SU-DHL-6 (cell line): Measurements from ENCODE around the gene SCARB1.

Experiments used
- H2AFZ ChIP-seq: fragments of 200-600 bp; sonication (generic); 2 replicates; pipeline ENCODE4 v1.6.1; 2014; ENCODE audit warnings: low read depth, mild to moderate bottlenecking, moderate library complexity, mixed read lengths, antibody characterized with exemption, low read length; ENCODE audit not compliant: severe bottlenecking
- H3F3A ChIP-seq: fragments of 200-600 bp; shearing (Covaris generic); 2 replicates; pipeline ENCODE4 v1.6.0; 2016; ENCODE audit warnings: antibody characterized with exemption, mild to moderate bottlenecking; ENCODE audit not compliant: insufficient read depth
- H3K27ac ChIP-seq: fragments of 200-600 bp; sonication (generic); 2 replicates; pipeline ENCODE4 v1.5.1; 2016; ENCODE audit warnings: low read depth, mild to moderate bottlenecking, low read length, moderate library complexity, mixed read lengths
- H3K27me3 ChIP-seq: fragments of 200-600 bp; sonication (generic), shearing (Covaris generic); 2 replicates; pipeline ENCODE4 v1.6.0; 2014; ENCODE audit warnings: mild to moderate bottlenecking, low read length
- H3K36me3 ChIP-seq: fragments of 200-600 bp; sonication (generic); 2 replicates; pipeline ENCODE4 v1.6.1; 2014; ENCODE audit warnings: mild to moderate bottlenecking, low read length, mixed read lengths
- H3K4me2 ChIP-seq: fragments of 300-600, 200-600 bp; shearing (Covaris generic), sonication (generic); 2 replicates; pipeline ENCODE4 v1.6.0; 2014; ENCODE audit warnings: low read length, low read depth, mild to moderate bottlenecking; ENCODE audit not compliant: poor library complexity, severe bottlenecking
- H3K4me3 ChIP-seq: fragments of 200-600 bp; sonication (generic); 2 replicates; pipeline ENCODE4 v1.5.1; 2014; ENCODE audit warnings: antibody characterized with exemption, low read length, mild to moderate bottlenecking, mixed read lengths; ENCODE audit not compliant: insufficient read depth, poor library complexity, severe bottlenecking
- H3K79me2 ChIP-seq: fragments of 200-600 bp; sonication (generic); 2 replicates; pipeline ENCODE4 v1.6.1; 2014; ENCODE audit warnings: mild to moderate bottlenecking, low read length, moderate library complexity; ENCODE audit not compliant: insufficient read depth
- H3K9ac ChIP-seq: fragments of 200-600 bp; sonication (generic); 2 replicates; pipeline ENCODE4 v1.7.0; 2014; ENCODE audit warnings: mild to moderate bottlenecking, low read length
- H3K9me2 ChIP-seq: fragments of 200-600 bp; sonication (generic); replicated peaks from 2 replicates; pipeline ENCODE4 v1.6.1; 2014; ENCODE audit warnings: low read length; ENCODE audit not compliant: insufficient read depth
- H3K9me3 ChIP-seq: fragments of 200-600 bp; sonication (generic); 2 replicates; pipeline ENCODE4 v1.6.1; 2014; ENCODE audit warnings: low read length, mixed read lengths; ENCODE audit not compliant: insufficient read depth
- H4K20me1 ChIP-seq: fragments of 200-600 bp; sonication (generic); 2 replicates; pipeline ENCODE4 v1.6.1; 2014; ENCODE audit warnings: low read depth, mild to moderate bottlenecking, antibody characterized with exemption, low read length, moderate library complexity, mixed read lengths
- EZH2phosphoT487 ChIP-seq: fragments of 200-600 bp; sonication (generic), shearing (Covaris generic); conservative IDR thresholded peaks from 2 replicates; pipeline ENCODE4 v1.6.1; 2018; ENCODE audit warnings: mild to moderate bottlenecking, antibody characterized with exemption, low read length, moderate library complexity, mixed read lengths
- TF ChIP-seq, protein P1 (sequence below): fragments of 200-600 bp; sonication (generic); IDR thresholded peaks from one replicate; pipeline ENCODE4 v1.5.1; 2017; ENCODE audit warnings: antibody characterized with exemption, mild to moderate bottlenecking, low read length, moderate library complexity; ENCODE audit not compliant: insufficient read depth, poor library complexity, severe bottlenecking

Gene SCARB1

DNA sequence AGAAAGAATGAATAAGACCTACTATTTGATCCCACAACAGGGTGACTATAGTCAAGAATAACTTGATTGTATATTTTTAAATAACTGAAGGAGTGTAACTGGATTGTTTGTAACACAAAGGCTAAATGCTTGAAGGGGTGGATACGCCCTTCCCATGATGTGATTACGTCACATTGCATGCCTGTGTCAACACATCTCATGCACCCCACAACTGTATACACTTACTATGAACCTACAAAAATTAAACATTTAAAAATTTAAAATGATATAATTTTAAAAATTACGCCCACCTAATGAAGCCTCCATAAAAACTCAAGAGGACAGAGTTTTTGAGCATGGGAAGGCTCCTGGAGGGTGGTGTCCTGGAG, 94.5 kb downstream of the SCARB1 start:
- Histone ChIP-seq H2AFZ (no peak overlapping the region), H3K79me2 (no peaks in the 10 kb centered on the region), H3K4me2 (no peak overlapping the region), H3K9me3 (peaks cover 14% of the 10 kb centered on the region; the same call in 1 of the 2 replicates), H3K9me2 (no peaks in the 10 kb centered on the region), H4K20me1 (no peaks in the 10 kb centered on the region), H3K27me3 (no peaks in the 10 kb centered on the region), H3K4me3 (no peak overlapping the region), H3K9ac (no peak overlapping the region), H3F3A (no peaks in the 10 kb centered on the region), H3K36me3 (no peaks in the 10 kb centered on the region), H3K27ac (no peak overlapping the region)
- TF ChIP-seq EZH2phosphoT487 = no peak
- TF ChIP-seq, protein P1, sequence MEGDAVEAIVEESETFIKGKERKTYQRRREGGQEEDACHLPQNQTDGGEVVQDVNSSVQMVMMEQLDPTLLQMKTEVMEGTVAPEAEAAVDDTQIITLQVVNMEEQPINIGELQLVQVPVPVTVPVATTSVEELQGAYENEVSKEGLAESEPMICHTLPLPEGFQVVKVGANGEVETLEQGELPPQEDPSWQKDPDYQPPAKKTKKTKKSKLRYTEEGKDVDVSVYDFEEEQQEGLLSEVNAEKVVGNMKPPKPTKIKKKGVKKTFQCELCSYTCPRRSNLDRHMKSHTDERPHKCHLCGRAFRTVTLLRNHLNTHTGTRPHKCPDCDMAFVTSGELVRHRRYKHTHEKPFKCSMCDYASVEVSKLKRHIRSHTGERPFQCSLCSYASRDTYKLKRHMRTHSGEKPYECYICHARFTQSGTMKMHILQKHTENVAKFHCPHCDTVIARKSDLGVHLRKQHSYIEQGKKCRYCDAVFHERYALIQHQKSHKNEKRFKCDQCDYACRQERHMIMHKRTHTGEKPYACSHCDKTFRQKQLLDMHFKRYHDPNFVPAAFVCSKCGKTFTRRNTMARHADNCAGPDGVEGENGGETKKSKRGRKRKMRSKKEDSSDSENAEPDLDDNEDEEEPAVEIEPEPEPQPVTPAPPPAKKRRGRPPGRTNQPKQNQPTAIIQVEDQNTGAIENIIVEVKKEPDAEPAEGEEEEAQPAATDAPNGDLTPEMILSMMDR = no peak

DNA sequence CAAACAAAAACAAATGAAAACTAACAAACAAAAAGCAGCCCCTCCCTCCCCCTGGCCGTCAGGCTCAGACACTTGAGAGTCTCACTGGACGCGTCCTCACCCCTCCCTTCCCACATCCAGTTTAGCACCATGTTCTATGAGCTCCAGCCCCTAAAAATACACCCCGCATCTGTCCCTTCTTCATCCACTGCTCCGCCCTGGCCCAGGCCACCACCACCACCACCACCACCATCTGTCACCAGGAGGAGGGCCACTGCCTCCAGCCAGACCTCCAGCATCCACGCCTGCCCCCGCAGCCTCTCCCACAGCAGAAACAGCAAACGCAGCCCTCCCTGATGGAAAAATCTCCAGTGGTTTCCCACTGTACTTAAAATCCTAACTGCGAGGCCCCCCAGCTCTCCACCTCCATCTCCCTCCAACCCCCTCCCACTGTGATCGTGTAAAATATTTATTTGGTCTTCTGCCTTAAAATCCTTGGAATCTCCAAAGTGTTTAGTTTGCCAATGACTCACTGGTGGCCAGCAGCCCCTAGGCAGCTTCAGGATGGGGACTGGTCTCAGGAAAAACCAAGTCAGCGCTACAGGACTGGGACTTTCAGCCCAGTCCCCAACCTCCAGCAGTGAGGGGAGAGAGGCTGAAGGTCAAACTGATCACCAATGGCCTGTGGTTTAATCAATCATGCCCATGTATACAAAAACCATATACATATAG, 95.1 kb downstream of the SCARB1 start:
- H3K4me2 ChIP-seq = no peak overlapping the region
- H2AFZ ChIP-seq = no peak overlapping the region

DNA sequence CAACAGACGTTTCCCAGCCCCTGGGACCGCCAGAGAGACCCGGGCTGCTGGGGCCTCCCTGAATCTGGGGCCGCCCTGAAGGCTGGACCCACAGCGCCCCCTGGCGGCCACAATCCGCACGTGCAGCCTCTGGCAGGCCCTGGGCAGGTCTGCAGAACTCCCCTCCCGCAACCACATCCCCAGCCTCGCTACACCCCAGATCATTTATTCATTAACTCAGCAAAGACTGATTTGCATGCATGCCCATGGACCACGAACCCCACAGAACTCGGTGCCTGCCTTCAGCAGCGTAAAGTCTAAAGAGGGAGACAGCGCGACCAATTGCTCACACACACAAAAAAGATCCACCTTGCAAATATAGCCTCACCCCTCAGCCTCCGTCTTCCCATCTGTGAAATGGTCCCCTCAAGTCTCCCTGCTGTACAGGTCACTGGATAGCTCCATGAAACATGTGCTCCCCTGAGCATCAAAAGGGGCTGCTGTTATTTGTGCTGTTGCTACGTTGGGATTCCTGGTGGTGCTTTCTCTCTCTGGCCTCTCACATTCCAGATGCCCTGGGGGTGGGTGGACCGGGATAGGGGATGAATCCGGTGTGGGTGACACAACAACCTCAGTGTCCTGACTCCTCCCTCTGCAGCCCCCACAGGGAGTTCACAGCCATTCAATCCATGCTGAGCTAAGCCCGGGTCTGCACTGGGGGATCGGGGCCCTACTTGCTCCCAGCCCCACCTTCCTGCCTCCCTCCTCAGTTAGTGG, 96.4 kb downstream of the SCARB1 start:
- H3K4me3 ChIP-seq = no peak overlapping the region
- TF ChIP-seq, protein P1 = peak; percentile 89
- no peak for TF ChIP-seq EZH2phosphoT487
- H2AFZ ChIP-seq = no peak overlapping the region
- H3K27ac ChIP-seq = no peak overlapping the region
- no peaks in the 10 kb centered on the region for H3K79me2 ChIP-seq
- H3K9me2 ChIP-seq = no peaks in the 10 kb centered on the region
- H3F3A ChIP-seq = no peaks in the 10 kb centered on the region
- H3K36me3 ChIP-seq = no peaks in the 10 kb centered on the region
- no peak overlapping the region for H3K4me2 ChIP-seq
- H4K20me1 ChIP-seq = no peaks in the 10 kb centered on the region
- no peak overlapping the region for H3K9ac ChIP-seq
- peaks cover 15% of the 10 kb centered on the region; the same call in 1 of the 2 replicates for H3K9me3 ChIP-seq
- no peaks in the 10 kb centered on the region for H3K27me3 ChIP-seq

More for the DNA sequence above, 95.1 kb downstream of the SCARB1 start:
- no peaks in the 10 kb centered on the region for H3F3A ChIP-seq
- no peaks in the 10 kb centered on the region for H4K20me1 ChIP-seq
- TF ChIP-seq EZH2phosphoT487 = no peak
- TF ChIP-seq, protein P1 = no peak
- no peak overlapping the region for H3K9ac ChIP-seq
- H3K36me3 ChIP-seq = no peaks in the 10 kb centered on the region
- H3K27ac ChIP-seq = no peak overlapping the region
- no peaks in the 10 kb centered on the region for H3K27me3 ChIP-seq
- H3K9me2 ChIP-seq = no peaks in the 10 kb centered on the region
- no peak overlapping the region for H3K4me3 ChIP-seq
- H3K79me2 ChIP-seq = no peaks in the 10 kb centered on the region
- peaks cover 15% of the 10 kb centered on the region; the same call in 1 of the 2 replicates for H3K9me3 ChIP-seq
